HG03095 (cell line): ENCODE data around the gene PACSIN1.

Source experiments
- ATAC-seq: cut with Tn5 transposase; IDR thresholded peaks from one replicate; pipeline ENCODE4 v1.9.1; 2021; ENCODE audit warnings: moderate library complexity; ENCODE audit not compliant: unreplicated experiment

PACSIN1 gene, protein sequence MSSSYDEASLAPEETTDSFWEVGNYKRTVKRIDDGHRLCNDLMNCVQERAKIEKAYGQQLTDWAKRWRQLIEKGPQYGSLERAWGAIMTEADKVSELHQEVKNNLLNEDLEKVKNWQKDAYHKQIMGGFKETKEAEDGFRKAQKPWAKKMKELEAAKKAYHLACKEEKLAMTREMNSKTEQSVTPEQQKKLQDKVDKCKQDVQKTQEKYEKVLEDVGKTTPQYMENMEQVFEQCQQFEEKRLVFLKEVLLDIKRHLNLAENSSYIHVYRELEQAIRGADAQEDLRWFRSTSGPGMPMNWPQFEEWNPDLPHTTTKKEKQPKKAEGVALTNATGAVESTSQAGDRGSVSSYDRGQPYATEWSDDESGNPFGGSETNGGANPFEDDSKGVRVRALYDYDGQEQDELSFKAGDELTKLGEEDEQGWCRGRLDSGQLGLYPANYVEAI

GRCh38 chr6:34465531-34466241 is at the start of gene PACSIN1:
PACSIN1 (plus strand) TSS chr6:34466076; CDS start chr6:34526306, 60,230 bp downstream.
- ATAC-seq = no peak

GRCh38 chr6:34416877-34417371 is 49.0 kb upstream of the PACSIN1 start:
- no peak for ATAC-seq

GRCh38 chr6:34418367-34418766 is 47.5 kb upstream of the PACSIN1 start:
- ATAC-seq = no peak

GRCh38 chr6:34423254-34423653 is 42.6 kb upstream of the PACSIN1 start:
- no peak for ATAC-seq

GRCh38 chr6:34424200-34425131 is 41.4 kb upstream of the PACSIN1 start:
- no peak for ATAC-seq

DNA sequence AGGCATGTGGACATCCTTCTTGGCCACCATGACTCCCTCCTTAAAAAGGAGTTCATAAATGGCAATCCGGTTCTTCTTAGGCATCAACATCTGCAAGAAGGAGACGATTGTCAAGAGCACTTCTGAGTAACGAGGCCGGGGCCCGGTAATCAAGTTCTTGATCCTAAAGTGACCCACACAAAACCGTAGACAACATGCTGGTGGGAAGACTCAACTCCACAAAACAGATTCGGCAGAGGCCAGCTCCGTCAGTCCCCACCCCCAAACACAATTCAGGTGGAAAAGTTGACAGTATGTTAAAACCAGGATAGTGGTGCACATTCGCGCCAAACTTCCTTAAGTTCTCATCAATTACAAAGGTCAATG is 40.8 kb upstream of the PACSIN1 start:
- no peak for ATAC-seq

GRCh38 chr6:34425498-34426410 is 40.1 kb upstream of the PACSIN1 start, which contains the start of gene RPS10:
RPS10 (minus strand) TSS chr6:34426069; CDS start chr6:34425221, 848 bp downstream.
- ATAC-seq = peak; percentile 84

DNA sequence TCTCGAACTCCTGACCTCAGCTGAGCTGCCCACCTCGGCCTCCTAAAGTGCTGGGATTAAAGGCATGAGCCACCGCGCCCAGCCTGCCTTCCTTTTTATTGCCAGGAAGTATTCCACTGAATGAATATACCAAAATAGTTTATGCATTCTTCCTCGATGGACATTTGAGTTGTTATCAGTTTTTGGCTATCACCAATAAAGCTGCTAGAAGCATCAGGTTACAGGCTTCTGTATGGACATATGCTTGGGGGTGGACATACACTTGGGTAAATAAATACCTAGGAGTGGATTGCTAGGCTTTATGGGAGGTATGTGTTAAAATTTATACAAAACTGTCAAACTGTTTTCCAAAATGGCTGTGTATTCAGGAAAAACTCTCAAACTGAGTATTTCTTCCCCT is 30.0 kb upstream of the PACSIN1 start:
- ATAC-seq = no peak

GRCh38 chr6:34436803-34437643 is 28.9 kb upstream of the PACSIN1 start:
- ATAC-seq = no peak

DNA sequence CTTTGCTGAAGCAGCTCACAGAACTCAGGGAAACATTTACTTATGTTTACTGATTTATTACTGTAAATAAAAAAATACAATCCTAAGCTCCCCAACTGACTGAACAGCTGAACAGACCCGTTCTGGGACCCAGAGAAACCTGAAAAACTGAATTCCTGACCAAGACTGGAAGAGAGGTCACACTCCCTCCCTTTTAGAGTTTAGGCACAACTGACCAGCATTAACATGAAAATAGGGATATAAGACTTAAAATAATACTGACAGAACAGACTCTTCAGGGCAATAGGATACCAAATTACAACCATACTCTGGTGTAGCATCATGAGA is 28.3 kb upstream of the PACSIN1 start:
- ATAC-seq = no peak

GRCh38 chr6:34438705-34439104 is 27.2 kb upstream of the PACSIN1 start:
- no peak for ATAC-seq

GRCh38 chr6:34439442-34439841 is 26.4 kb upstream of the PACSIN1 start:
- ATAC-seq = no peak

GRCh38 chr6:34441526-34441925 is 24.4 kb upstream of the PACSIN1 start:
- no peak for ATAC-seq

- ATAC-seq = no peak
Measured at GRCh38 chr6:34445313-34445860, 20.5 kb upstream of the PACSIN1 start.

- ATAC-seq = no peak
Measured at GRCh38 chr6:34447386-34447785, 18.5 kb upstream of the PACSIN1 start.

DNA sequence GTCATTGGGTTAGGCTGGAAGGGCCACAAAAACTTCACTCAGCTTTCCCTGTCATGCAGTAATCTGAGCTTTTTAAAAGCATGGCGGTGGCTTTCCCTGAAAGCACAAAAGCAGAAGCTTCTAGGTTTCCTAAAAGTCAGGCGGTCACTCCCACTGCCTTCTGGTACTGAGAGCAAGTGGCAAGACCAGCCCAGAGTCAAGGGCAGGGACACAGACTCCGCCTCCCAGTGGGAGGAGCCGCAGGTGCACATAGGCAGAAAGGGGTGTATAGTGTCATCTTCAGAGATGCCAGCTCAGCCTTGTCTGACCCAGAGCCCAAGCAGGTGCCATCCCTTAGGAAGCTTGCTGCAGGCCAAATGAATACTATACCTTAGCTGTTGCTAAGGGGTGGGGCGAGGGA is 18.0 kb upstream of the PACSIN1 start:
- no peak for ATAC-seq

- no peak for ATAC-seq
Measured at GRCh38 chr6:34451192-34451591, 14.7 kb upstream of the PACSIN1 start.

GRCh38 chr6:34455831-34456230 is 10.0 kb upstream of the PACSIN1 start:
- ATAC-seq = no peak

DNA sequence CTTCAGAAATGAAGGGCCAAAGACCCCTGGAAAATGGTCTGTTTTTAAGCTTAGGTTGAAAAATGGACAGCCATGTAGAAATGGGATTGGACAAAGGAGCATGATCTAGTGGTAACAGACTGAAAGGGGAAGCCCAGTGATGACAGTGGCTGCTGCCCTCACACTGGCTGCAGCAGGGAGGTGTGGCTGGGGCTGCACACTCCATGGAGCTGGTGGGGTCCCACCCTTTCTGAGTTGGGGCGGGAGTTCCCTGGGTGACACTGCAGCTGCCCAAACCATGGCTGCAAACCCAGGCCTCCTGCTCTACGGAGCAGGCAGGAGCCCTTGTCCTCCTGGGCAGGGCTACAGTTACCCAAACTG is 8.5 kb upstream of the PACSIN1 start:
- no peak for ATAC-seq
